Mesodermal cell (in vitro differentiated cells): ENCODE data around the gene YWHAE.
A peak's percentile ranks its signal among the peaks of the same experiment; 100 is the strongest.

Source experiments
- H3K27ac ChIP-seq: 2 replicates; pipeline ENCODE4 v1.7.0; 2013; ENCODE audit warnings: mild to moderate bottlenecking, low read depth, low read length, moderate library complexity; ENCODE audit not compliant: severe bottlenecking
- H3K36me3 ChIP-seq: 2 replicates; pipeline ENCODE4 v1.7.1; 2013; ENCODE audit warnings: mild to moderate bottlenecking, low read length, moderate library complexity; ENCODE audit not compliant: control insufficient read depth, insufficient read depth
- H3K4me1 ChIP-seq: one replicate; pipeline ENCODE4 v1.7.1; 2013; ENCODE audit warnings: mild to moderate bottlenecking, low read length; ENCODE audit not compliant: insufficient read depth, control insufficient read depth, poor library complexity, severe bottlenecking
- H3K4me3 ChIP-seq: 2 replicates; pipeline ENCODE4 v1.7.0; 2013; ENCODE audit warnings: low read length, control low read depth, mild to moderate bottlenecking; ENCODE audit not compliant: insufficient read depth, poor library complexity, severe bottlenecking; ENCODE audit errors: extremely low read depth
- H3K9me3 ChIP-seq: 2 replicates; pipeline ENCODE4 v1.7.1; 2013; ENCODE audit warnings: mild to moderate bottlenecking, low read length, moderate library complexity; ENCODE audit not compliant: control insufficient read depth
- WGBS, 2 experiments: methylation state at CpG; one replicate each; pipeline ENCODE4 v1.1.5; 2013; ENCODE audit warnings: missing lambda C conversion rate in 2 of 2; ENCODE audit not compliant: insufficient coverage in 2 of 2; 5-methylcytosine and 5-hydroxymethylcytosine counted together

YWHAE gene

GRCh38 chr17:1373707-1374237 is 26.2 kb downstream of the YWHAE start:
- no peak overlapping the region for H3K4me3 ChIP-seq
- no peaks in the 10 kb centered on the region for H3K9me3 ChIP-seq
- 92 to 98% methylated on average over 9 of the region's 9 CpGs for WGBS, 2 experiments
- peaks cover 3% of the 10 kb centered on the region for H3K4me1 ChIP-seq
- peak overlapping the region; percentile 10 for H3K27ac ChIP-seq
- H3K36me3 ChIP-seq = peaks cover 80% of the 10 kb centered on the region

- Histone ChIP-seq H3K9me3 (no peaks in the 10 kb centered on the region), H3K4me1 (peaks cover 3% of the 10 kb centered on the region), H3K4me3 (no peak overlapping the region), H3K27ac (no peak overlapping the region), H3K36me3 (peaks cover 71% of the 10 kb centered on the region)
- 79 to 82% methylated on average over 5 to 7 of the region's 7 CpGs for WGBS, 2 experiments
Observed at GRCh38 chr17:1372618-1373017, 27.4 kb downstream of the YWHAE start.

GRCh38 chr17:1371893-1372590 is 28.0 kb downstream of the YWHAE start:
- Histone ChIP-seq H3K4me1 (peaks cover 3% of the 10 kb centered on the region), H3K9me3 (no peaks in the 10 kb centered on the region), H3K4me3 (no peak overlapping the region), H3K36me3 (peaks cover 65% of the 10 kb centered on the region), H3K27ac (no peak overlapping the region)
- WGBS, 2 experiments = 93 to 94% methylated on average over 15 of the region's 17 CpGs

- 89 to 100% methylated on average over 1 to 2 of the region's 4 CpGs for WGBS, 2 experiments
- Histone ChIP-seq H3K4me3 (no peak overlapping the region), H3K36me3 (peaks cover 50% of the 10 kb centered on the region), H3K9me3 (no peaks in the 10 kb centered on the region), H3K4me1 (peaks cover 2% of the 10 kb centered on the region), H3K27ac (no peak overlapping the region)
Observed at GRCh38 chr17:1368588-1368987, 31.4 kb downstream of the YWHAE start.

GRCh38 chr17:1367351-1367745 is 32.7 kb downstream of the YWHAE start:
- no peak overlapping the region for H3K4me3 ChIP-seq
- H3K27ac ChIP-seq = peak overlapping the region; percentile 63
- peaks cover 5% of the 10 kb centered on the region for H3K4me1 ChIP-seq
- WGBS, 2 experiments = 83% methylated on average over 1 of the region's 5 CpGs; no CpG with 5 or more reads in 1 of the 2 experiments
- no peaks in the 10 kb centered on the region for H3K9me3 ChIP-seq
- H3K36me3 ChIP-seq = peaks cover 50% of the 10 kb centered on the region

GRCh38 chr17:1366234-1366633 is 33.8 kb downstream of the YWHAE start:
- WGBS, 2 experiments = 90% methylated on average over 7 of the region's 7 CpGs
- H3K9me3 ChIP-seq = no peaks in the 10 kb centered on the region
- no peak overlapping the region for H3K27ac ChIP-seq
- peaks cover 16% of the 10 kb centered on the region for H3K4me1 ChIP-seq
- H3K36me3 ChIP-seq = peaks cover 49% of the 10 kb centered on the region
- no peak overlapping the region for H3K4me3 ChIP-seq

GRCh38 chr17:1365445-1366039 is 34.5 kb downstream of the YWHAE start:
- Histone ChIP-seq H3K4me3 (no peak overlapping the region), H3K9me3 (no peaks in the 10 kb centered on the region), H3K27ac (peak overlapping the region; percentile 39), H3K4me1 (peaks cover 21% of the 10 kb centered on the region), H3K36me3 (peaks cover 49% of the 10 kb centered on the region)
- 39 to 52% methylated on average over 4 to 6 of the region's 11 CpGs for WGBS, 2 experiments

GRCh38 chr17:1362964-1363363 is 37.1 kb downstream of the YWHAE start:
- Histone ChIP-seq H3K9me3 (no peaks in the 10 kb centered on the region), H3K4me3 (no peak overlapping the region), H3K36me3 (peaks cover 63% of the 10 kb centered on the region), H3K4me1 (peaks cover 27% of the 10 kb centered on the region), H3K27ac (no peak overlapping the region)
- 91 to 95% methylated on average over 3 of the region's 3 CpGs for WGBS, 2 experiments

- H3K4me1 ChIP-seq = peaks cover 27% of the 10 kb centered on the region
Observed at GRCh38 chr17:1362065-1362848, 37.8 kb downstream of the YWHAE start.

GRCh38 chr17:1360975-1361374 is 39.0 kb downstream of the YWHAE start:
- Histone ChIP-seq H3K36me3 (peaks cover 80% of the 10 kb centered on the region), H3K4me3 (no peak overlapping the region), H3K27ac (peak overlapping the region; percentile 18), H3K4me1 (peaks cover 25% of the 10 kb centered on the region), H3K9me3 (no peaks in the 10 kb centered on the region)
- WGBS, 2 experiments = 100% methylated on average over 3 to 6 of the region's 12 CpGs

More at GRCh38 chr17:1362065-1362848, 37.8 kb downstream of the YWHAE start:
- H3K36me3 ChIP-seq = peaks cover 70% of the 10 kb centered on the region
- H3K4me3 ChIP-seq = no peak overlapping the region
- no peaks in the 10 kb centered on the region for H3K9me3 ChIP-seq
- 94 to 99% methylated on average over 8 to 9 of the region's 10 CpGs for WGBS, 2 experiments
- no peak overlapping the region for H3K27ac ChIP-seq
